Calu3 (cell line): ENCODE measurements around the gene NECTIN2. TPM values are rescaled to one million over a fixed set of nuclear protein-coding genes. Genes with fewer than 3 reads are reported as not detected.
"Not testable (repeated sequence)": the region's sequence is repeated elsewhere in the genome, so short reads cannot be mapped to it uniquely, and the experiment has no call there.

Experiments used
- BruUV-seq: library from RNA; stranded (reverse); fragments of 400-500 nt; replicated peaks from 2 replicates; lab custom pipeline; 2021; lab: Mats Ljungman, UMichigan
- CTCF ChIA-PET: fragments of 300-600 bp; sonication (Branson Sonifier 250); formaldehyde crosslinking; loops from one replicate; lab custom pipeline; 2022; ENCODE audit warnings: antibody characterized with exemption; lab: Charles Lee
- DNase-seq: peaks from one replicate; pipeline ENCODE4 v3.0.0; 2022
- H3K27ac Mint-ChIP-seq: one replicate; pipeline ENCODE4 v1.8.0; 2022; ENCODE audit warnings: mixed read lengths; ENCODE audit not compliant: unreplicated experiment
- H3K27me3 Mint-ChIP-seq: one replicate; pipeline ENCODE4 v1.8.0; 2022; ENCODE audit warnings: mixed read lengths; ENCODE audit not compliant: unreplicated experiment
- H3K36me3 Mint-ChIP-seq: one replicate; pipeline ENCODE4 v1.8.0; 2022; ENCODE audit warnings: mild to moderate bottlenecking, moderate library complexity, mixed read lengths; ENCODE audit not compliant: insufficient read depth, unreplicated experiment
- H3K4me1 Mint-ChIP-seq: one replicate; pipeline ENCODE4 v1.8.0; 2022; ENCODE audit warnings: mild to moderate bottlenecking, low read depth, mixed read lengths; ENCODE audit not compliant: unreplicated experiment
- H3K4me3 Mint-ChIP-seq: one replicate; pipeline ENCODE4 v1.8.0; 2022; ENCODE audit warnings: mild to moderate bottlenecking, low read depth, moderate library complexity, mixed read lengths; ENCODE audit not compliant: unreplicated experiment
- H3K9me3 Mint-ChIP-seq: one replicate; pipeline ENCODE4 v1.8.0; 2022; ENCODE audit warnings: low read depth, mixed read lengths; ENCODE audit not compliant: unreplicated experiment
- intact Hi-C: fragments of 100-400 bp; cut with micrococcal nuclease; formaldehyde crosslinking; loops from one replicate; pipeline ENCODE4 v1.10.0; 2022; ENCODE audit not compliant: unreplicated experiment
- total RNA-seq: library from RNA; stranded (reverse); gene quantifications from 2 replicates; pipeline ENCODE4 v1.2.3, GENCODE V29; 2022
- TF ChIP-seq, protein P1 (sequence below): fragments of 200-600 bp; IDR thresholded peaks from one replicate; pipeline ENCODE4 v1.8.0; 2022; ENCODE audit warnings: antibody characterized with exemption; ENCODE audit not compliant: unreplicated experiment

NECTIN2 gene
- total RNA-seq, 1 experiment from 2014 or later: 137 TPM

DNA sequence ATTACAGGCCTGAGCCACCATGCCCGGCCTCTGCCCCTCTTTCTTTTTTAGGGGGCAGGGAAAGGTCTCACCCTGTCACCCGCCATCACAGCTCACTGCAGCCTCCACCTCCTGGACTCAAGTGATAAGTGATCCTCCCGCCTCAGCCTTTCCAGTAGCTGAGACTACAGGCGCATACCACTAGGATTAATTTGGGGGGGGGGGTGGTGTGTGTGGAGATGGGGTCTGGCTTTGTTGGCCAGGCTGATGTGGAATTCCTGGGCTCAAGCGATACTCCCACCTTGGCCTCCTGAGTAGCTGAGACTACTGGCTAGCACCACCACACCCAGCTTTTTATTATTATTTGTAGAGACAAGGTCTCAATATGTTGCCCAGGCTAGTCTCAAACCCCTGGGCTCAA, 63.7 kb downstream of the NECTIN2 start:
- peaks cover 40% of the 10 kb centered on the region for H3K27me3 Mint-ChIP-seq
- DNase-seq: no peak
- intact Hi-C loops: no loop called here
- BruUV-seq: no TSS peak
- TF ChIP-seq, protein P1, sequence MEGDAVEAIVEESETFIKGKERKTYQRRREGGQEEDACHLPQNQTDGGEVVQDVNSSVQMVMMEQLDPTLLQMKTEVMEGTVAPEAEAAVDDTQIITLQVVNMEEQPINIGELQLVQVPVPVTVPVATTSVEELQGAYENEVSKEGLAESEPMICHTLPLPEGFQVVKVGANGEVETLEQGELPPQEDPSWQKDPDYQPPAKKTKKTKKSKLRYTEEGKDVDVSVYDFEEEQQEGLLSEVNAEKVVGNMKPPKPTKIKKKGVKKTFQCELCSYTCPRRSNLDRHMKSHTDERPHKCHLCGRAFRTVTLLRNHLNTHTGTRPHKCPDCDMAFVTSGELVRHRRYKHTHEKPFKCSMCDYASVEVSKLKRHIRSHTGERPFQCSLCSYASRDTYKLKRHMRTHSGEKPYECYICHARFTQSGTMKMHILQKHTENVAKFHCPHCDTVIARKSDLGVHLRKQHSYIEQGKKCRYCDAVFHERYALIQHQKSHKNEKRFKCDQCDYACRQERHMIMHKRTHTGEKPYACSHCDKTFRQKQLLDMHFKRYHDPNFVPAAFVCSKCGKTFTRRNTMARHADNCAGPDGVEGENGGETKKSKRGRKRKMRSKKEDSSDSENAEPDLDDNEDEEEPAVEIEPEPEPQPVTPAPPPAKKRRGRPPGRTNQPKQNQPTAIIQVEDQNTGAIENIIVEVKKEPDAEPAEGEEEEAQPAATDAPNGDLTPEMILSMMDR: no peak
- no peak overlapping the region for H3K4me3 Mint-ChIP-seq
- no peak overlapping the region for H3K27ac Mint-ChIP-seq
- no peaks in the 10 kb centered on the region for H3K9me3 Mint-ChIP-seq
- H3K4me1 Mint-ChIP-seq: peaks cover 43% of the 10 kb centered on the region
- CTCF ChIA-PET: interaction anchor here (0.6 kb wide), 1 partner anchor 73 kb away, joined by 4 read pairs; no protein-coding TSS in a partner anchor
- H3K36me3 Mint-ChIP-seq: peaks cover 28% of the 10 kb centered on the region

DNA sequence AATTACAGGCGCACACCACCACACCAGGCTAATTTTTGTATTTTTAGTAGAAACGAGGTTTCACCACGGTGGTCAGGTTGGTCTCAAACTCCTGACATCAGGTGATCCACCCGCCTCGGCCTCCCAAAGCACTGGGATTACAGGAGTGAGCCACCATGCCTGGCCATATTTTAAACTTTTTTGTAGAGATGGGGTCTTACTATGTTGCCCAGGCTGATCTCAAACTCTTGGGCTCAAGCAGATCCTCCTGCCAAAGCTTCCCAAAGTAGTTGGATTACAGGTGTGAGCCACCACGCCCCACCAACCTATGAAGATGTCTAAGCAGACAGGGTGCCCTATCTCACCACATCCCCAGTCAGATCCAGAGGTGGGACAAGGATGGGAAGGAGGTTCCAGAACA, 65.8 kb downstream of the NECTIN2 start:
- H3K27ac Mint-ChIP-seq, DNase-seq, intact Hi-C loops, H3K4me3 Mint-ChIP-seq, H3K9me3 Mint-ChIP-seq, BruUV-seq: not testable (repeated sequence)
- CTCF ChIA-PET: interaction anchor here (0.6 to 1.1 kb wide), 2 partner anchors 66 to 109 kb away, joined by 3 to 7 read pairs; partner anchors contain the start of gene NECTIN2
- Mint-ChIP-seq H3K27me3 (peaks cover 18% of the 10 kb centered on the region), H3K4me1 (peaks cover 37% of the 10 kb centered on the region), H3K36me3 (peaks cover 17% of the 10 kb centered on the region)

DNA sequence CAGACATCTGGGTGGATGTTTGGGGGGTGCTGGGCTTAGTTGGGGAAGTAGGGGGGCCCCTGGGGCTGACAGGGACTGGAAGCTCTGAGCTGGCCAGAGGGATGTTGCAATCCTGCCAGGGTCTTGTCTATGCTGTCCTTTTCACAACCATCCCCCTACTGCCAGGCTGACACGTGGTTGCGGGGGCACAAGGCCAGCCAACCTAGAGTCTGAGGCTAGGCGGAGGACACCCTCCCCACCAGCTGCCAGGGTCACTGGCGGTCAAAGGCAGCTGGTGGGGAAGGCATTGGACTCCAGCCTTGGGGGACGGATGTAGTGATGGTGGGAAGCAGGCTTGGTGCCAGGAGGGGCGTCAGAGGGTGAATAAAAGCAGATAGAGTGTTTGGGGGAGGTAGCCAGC, 66.8 kb downstream of the NECTIN2 start:
- Mint-ChIP-seq H3K36me3 (peaks cover 21% of the 10 kb centered on the region), H3K9me3 (no peaks in the 10 kb centered on the region), H3K27ac (no peak overlapping the region), H3K27me3 (peaks cover 10% of the 10 kb centered on the region), H3K4me3 (no peak overlapping the region), H3K4me1 (peaks cover 37% of the 10 kb centered on the region)
- TF ChIP-seq, protein P1: no peak
- DNase-seq: no peak
- CTCF ChIA-PET: interaction anchor here (1.1 kb wide), 1 partner anchor 67 kb away, joined by 3 read pairs; the partner anchor contains the start of gene NECTIN2
- intact Hi-C loops: no loop called here
- BruUV-seq: no TSS peak

DNA sequence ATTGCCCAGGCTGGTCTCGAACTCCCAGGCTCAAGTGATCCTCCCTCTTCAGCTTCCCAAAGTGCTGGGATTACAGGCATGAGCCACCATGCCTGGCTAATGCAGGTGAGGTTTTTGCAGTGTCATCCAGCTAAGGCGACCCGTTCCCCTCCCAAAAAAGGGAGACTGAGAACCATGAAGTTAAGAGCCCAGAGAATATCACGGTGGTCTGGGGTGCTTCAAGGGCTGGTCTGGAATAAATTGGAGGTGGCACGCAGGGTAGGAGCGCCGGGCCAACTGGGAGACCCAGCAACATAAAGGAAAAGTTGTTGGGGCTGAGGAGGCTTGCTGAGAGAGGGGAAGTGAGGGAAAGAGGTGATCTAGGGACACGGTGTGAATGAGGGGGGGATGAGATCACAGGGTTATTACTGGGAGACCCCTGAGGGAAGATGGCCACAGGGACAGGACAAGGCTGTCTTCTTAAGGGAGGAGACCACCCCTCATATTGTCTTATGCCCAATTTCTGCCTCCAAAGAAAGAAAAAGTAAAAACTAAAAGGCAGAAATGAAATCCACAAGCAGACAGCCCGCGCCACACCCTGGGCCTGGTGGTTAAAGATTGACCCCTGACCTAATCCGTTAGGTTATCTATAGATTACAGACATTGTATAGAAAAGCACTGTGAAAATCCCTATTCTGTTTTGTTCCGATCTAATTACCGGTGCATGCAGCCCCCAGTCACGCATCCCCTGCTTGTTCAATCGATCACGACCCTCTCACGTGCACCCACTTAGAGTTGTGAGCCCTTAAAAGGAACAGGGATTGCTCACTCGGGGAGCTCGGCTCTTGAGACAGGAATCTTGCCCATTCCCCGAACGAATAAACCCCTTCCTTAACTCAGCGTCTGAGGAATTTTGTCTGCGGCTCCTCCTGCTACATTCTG, 67.7 kb downstream of the NECTIN2 start:
- DNase-seq, intact Hi-C loops, H3K9me3 Mint-ChIP-seq, BruUV-seq, H3K27me3 Mint-ChIP-seq, CTCF ChIA-PET: not testable (repeated sequence)
- peak overlapping the region; percentile 92 for H3K4me3 Mint-ChIP-seq
- peaks cover 37% of the 10 kb centered on the region for H3K4me1 Mint-ChIP-seq
- H3K36me3 Mint-ChIP-seq: peaks cover 21% of the 10 kb centered on the region
- peak overlapping the region; percentile 96 for H3K27ac Mint-ChIP-seq

DNA sequence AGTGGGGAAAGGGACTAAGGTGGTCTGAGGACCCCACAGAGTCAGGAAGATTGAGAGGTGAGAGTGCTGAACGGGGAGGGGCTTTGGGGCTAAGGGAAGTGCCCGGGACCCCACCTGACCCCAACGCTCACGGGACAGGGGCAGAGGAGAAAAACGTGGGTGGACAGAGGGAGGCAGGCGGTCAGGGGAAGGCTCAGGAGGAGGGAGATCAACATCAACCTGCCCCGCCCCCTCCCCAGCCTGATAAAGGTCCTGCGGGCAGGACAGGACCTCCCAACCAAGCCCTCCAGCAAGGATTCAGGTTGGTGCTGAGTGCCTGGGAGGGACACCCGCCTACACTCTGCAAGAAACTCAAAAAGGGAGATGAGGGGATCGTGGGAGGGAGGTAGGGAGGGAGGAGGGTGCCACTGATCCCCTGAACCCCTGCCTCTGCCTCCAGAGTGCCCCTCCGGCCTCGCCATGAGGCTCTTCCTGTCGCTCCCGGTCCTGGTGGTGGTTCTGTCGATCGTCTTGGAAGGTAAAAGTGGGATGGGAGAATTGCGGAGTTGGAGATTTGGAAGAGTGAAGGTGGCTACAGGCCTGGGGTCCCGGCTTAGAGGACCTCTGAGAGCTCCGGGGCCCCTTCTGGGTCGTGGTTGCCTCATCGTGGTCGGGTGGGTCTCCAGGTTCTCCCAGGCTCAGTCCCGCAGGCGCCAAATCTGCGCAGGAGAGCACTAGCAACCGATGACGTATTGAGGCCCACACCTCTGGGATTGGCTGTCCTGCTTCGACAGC, 68.5 kb downstream of the NECTIN2 start, which contains the start of gene APOC1:
APOC1 (plus strand) TSS at position 176 of the 774 bp plus-strand sequence; CDS start at position 460, 284 bp downstream.
- Mint-ChIP-seq H3K27ac (peak within 1 kb of the TSS; percentile 96), H3K36me3 (peaks cover 21% of the 10 kb centered on the region), H3K4me1 (peaks cover 37% of the 10 kb centered on the region), H3K4me3 (peak within 1 kb of the TSS; percentile 92)
- BruUV-seq, intact Hi-C loops, H3K27me3 Mint-ChIP-seq, CTCF ChIA-PET, H3K9me3 Mint-ChIP-seq: not testable (repeated sequence)
- peak; percentile 87 for DNase-seq
